GM19193 (cell line): ENCODE data around the gene OPCML.

Experiments
- POLR2A ChIP-seq: IDR thresholded peaks from 4 replicates; pipeline ENCODE4 v1.6.1; 2011; ENCODE audit not compliant: insufficient read depth, insufficient read length; ENCODE audit errors: extremely low read depth

The OPCML gene

GRCh38 chr11:133498969-133499368, 33.3 kb downstream of the OPCML start:
- no peak for TF ChIP-seq POLR2A

- TF ChIP-seq POLR2A = no peak
These were observed 34.7 kb downstream of the OPCML start for GRCh38 chr11:133497477-133498140.

GRCh38 chr11:133492895-133493294, 39.4 kb downstream of the OPCML start:
- no peak for TF ChIP-seq POLR2A

- no peak for TF ChIP-seq POLR2A
These were observed 40.5 kb downstream of the OPCML start for GRCh38 chr11:133491680-133492383.

- no peak for TF ChIP-seq POLR2A
These were observed 51.6 kb downstream of the OPCML start for GRCh38 chr11:133480722-133481121.

- TF ChIP-seq POLR2A = no peak
These were observed 53.1 kb downstream of the OPCML start for GRCh38 chr11:133479209-133479608.

- TF ChIP-seq POLR2A = no peak
These were observed 55.1 kb downstream of the OPCML start for GRCh38 chr11:133477251-133477625.

- TF ChIP-seq POLR2A = no peak
These were observed 55.6 kb downstream of the OPCML start for GRCh38 chr11:133476570-133477250.

- TF ChIP-seq POLR2A = no peak
These were observed 57.8 kb downstream of the OPCML start for GRCh38 chr11:133474461-133474860.

GRCh38 chr11:133467686-133468085, 64.6 kb downstream of the OPCML start:
- no peak for TF ChIP-seq POLR2A

GRCh38 chr11:133443206-133443747, 89.0 kb downstream of the OPCML start:
- TF ChIP-seq POLR2A = no peak

- TF ChIP-seq POLR2A = no peak
These were observed 90.2 kb downstream of the OPCML start for GRCh38 chr11:133441964-133442660.

GRCh38 chr11:133425992-133426391, 106.3 kb downstream of the OPCML start:
- TF ChIP-seq POLR2A = no peak

- no peak for TF ChIP-seq POLR2A
These were observed 107.1 kb downstream of the OPCML start for GRCh38 chr11:133425245-133425644.

GRCh38 chr11:133418218-133418617, 114.1 kb downstream of the OPCML start:
- TF ChIP-seq POLR2A = no peak
